ENCODE data around the gene CDH8.

GRCh38 chr16:61885343-61885742 lies 150.9 kb downstream of the CDH8 start:
- TF ChIP-seq, protein P1, sequence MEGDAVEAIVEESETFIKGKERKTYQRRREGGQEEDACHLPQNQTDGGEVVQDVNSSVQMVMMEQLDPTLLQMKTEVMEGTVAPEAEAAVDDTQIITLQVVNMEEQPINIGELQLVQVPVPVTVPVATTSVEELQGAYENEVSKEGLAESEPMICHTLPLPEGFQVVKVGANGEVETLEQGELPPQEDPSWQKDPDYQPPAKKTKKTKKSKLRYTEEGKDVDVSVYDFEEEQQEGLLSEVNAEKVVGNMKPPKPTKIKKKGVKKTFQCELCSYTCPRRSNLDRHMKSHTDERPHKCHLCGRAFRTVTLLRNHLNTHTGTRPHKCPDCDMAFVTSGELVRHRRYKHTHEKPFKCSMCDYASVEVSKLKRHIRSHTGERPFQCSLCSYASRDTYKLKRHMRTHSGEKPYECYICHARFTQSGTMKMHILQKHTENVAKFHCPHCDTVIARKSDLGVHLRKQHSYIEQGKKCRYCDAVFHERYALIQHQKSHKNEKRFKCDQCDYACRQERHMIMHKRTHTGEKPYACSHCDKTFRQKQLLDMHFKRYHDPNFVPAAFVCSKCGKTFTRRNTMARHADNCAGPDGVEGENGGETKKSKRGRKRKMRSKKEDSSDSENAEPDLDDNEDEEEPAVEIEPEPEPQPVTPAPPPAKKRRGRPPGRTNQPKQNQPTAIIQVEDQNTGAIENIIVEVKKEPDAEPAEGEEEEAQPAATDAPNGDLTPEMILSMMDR (conservative IDR thresholded peaks at IDR 0.05; ENCODE audit: low read depth, low read length): no peak
- no peak for TF ChIP-seq EZH2 (IDR thresholded peaks at IDR 0.05; ENCODE audit: low read length, unreplicated experiment)

All from PC-3 (cell line).